DOHH2 (cell line): ENCODE data around the gene SPACA7.
"Not testable (repeated sequence)": the region's sequence is repeated elsewhere in the genome, so short reads cannot be mapped to it uniquely, and the experiment has no call there.

ENCODE experiments used
- H3F3A ChIP-seq: fragments of 200-600 bp; sonication (generic), shearing (Covaris generic); 2 replicates; pipeline ENCODE4 v1.6.0; 2016; ENCODE audit warnings: antibody characterized with exemption, mild to moderate bottlenecking; ENCODE audit not compliant: control insufficient read depth, insufficient read depth
- H3K27ac ChIP-seq: fragments of 200-600 bp; sonication (generic); 2 replicates; pipeline ENCODE4 v1.5.1; 2014; ENCODE audit warnings: low read depth, mild to moderate bottlenecking, low read length, moderate library complexity
- H3K27me3 ChIP-seq: fragments of 200-600 bp; sonication (generic); 2 replicates; pipeline ENCODE4 v1.6.1; 2014; ENCODE audit warnings: mild to moderate bottlenecking, low read length, mixed read lengths; ENCODE audit not compliant: control insufficient read depth
- H3K36me3 ChIP-seq: fragments of 200-600 bp; sonication (generic); 2 replicates; pipeline ENCODE4 v1.6.1; 2014; ENCODE audit warnings: mild to moderate bottlenecking, low read length, moderate library complexity, mixed read lengths; ENCODE audit not compliant: control insufficient read depth
- H3K4me1 ChIP-seq: fragments of 200-600 bp; sonication (generic); 2 replicates; pipeline ENCODE4 v1.6.1; 2014; ENCODE audit warnings: mild to moderate bottlenecking, low read length, mixed read lengths; ENCODE audit not compliant: control insufficient read depth
- H3K4me2 ChIP-seq: fragments of 200-600 bp; sonication (generic); 2 replicates; pipeline ENCODE4 v1.6.0; 2014; ENCODE audit warnings: mild to moderate bottlenecking, low read length, moderate library complexity
- H3K4me3 ChIP-seq: fragments of 200-600 bp; sonication (generic); 2 replicates; pipeline ENCODE4 v1.5.1; 2014; ENCODE audit warnings: mild to moderate bottlenecking, low read length, mixed read lengths
- H3K79me2 ChIP-seq: fragments of 200-600 bp; sonication (generic); 2 replicates; pipeline ENCODE4 v1.6.1; 2014; ENCODE audit warnings: mild to moderate bottlenecking, low read length, mixed read lengths; ENCODE audit not compliant: control insufficient read depth
- H3K9me2 ChIP-seq: fragments of 200-600 bp; sonication (generic); replicated peaks from 2 replicates; pipeline ENCODE4 v1.6.1; 2014; ENCODE audit warnings: mild to moderate bottlenecking, low read length, mixed read lengths; ENCODE audit not compliant: control insufficient read depth
- H3K9me3 ChIP-seq: fragments of 200-600 bp; sonication (generic); 2 replicates; pipeline ENCODE4 v1.6.1; 2014; ENCODE audit warnings: antibody characterized with exemption, low read length, mixed read lengths; ENCODE audit not compliant: control insufficient read depth, insufficient read depth
- H4K20me1 ChIP-seq: fragments of 200-600 bp; sonication (generic); 2 replicates; pipeline ENCODE4 v1.6.0; 2014; ENCODE audit warnings: low read depth, mild to moderate bottlenecking, antibody characterized with exemption, low read length, moderate library complexity; ENCODE audit not compliant: control insufficient read depth, insufficient read depth
- CTCF ChIP-seq: fragments of 200-600 bp; sonication (generic); IDR thresholded peaks from one replicate; pipeline ENCODE4 v1.5.1; 2014; ENCODE audit warnings: antibody characterized with exemption, mild to moderate bottlenecking, low read depth, low read length; ENCODE audit not compliant: poor library complexity, severe bottlenecking
- EZH2phosphoT487 ChIP-seq: fragments of 200-600 bp; sonication (generic); IDR thresholded peaks from 2 replicates; pipeline ENCODE4 v1.6.1; 2017; ENCODE audit warnings: borderline replicate concordance, mild to moderate bottlenecking, antibody characterized with exemption, low read length, moderate library complexity, mixed read lengths

Gene SPACA7

DNA sequence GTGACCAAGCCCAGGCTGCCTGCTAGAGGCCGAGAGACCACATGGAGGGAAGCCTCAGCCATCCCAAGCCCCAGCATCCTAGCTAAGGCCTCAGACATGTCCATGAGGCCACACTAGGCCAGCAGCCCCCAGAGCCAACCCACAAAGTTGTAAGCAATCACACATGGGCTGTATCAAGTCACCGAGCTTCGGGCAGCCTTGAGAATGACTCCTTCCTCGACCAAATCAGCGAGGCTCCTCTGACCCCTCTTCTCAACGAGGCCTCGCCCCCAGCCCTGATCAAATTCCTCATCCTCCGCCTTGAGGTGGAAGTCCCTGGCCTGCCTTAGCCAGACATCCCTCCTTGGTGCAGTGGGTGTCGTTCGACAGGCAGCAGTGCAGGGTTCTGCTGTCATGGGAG is 1.9 kb upstream of the SPACA7 start:
- no peaks in the 10 kb centered on the region for H3K79me2 ChIP-seq
- H3K9me2 ChIP-seq, result no peaks in the 10 kb centered on the region
- H4K20me1 ChIP-seq, result no peaks in the 10 kb centered on the region
- no peak overlapping the region for H3K27ac ChIP-seq
- H3K4me2 ChIP-seq, result no peak overlapping the region
- no peaks in the 10 kb centered on the region for H3K27me3 ChIP-seq
- TF ChIP-seq EZH2phosphoT487 (no peak), CTCF (no peak)
- 0 out of 2 replicates have a peak, but pooled peaks cover 3% of the 10 kb centered on the region for H3K4me1 ChIP-seq
- no peaks in the 10 kb centered on the region for H3K9me3 ChIP-seq
- no peak overlapping the region for H3K4me3 ChIP-seq
- no peaks in the 10 kb centered on the region for H3F3A ChIP-seq
- H3K36me3 ChIP-seq, result no peaks in the 10 kb centered on the region

- Histone ChIP-seq H3K36me3 (no peaks in the 10 kb centered on the region), H3K27ac (no peak overlapping the region), H3K9me2 (no peaks in the 10 kb centered on the region), H3F3A (no peaks in the 10 kb centered on the region), H3K4me2 (no peak overlapping the region), H4K20me1 (no peaks in the 10 kb centered on the region), H3K9me3 (no peaks in the 10 kb centered on the region), H3K4me3 (no peak overlapping the region), H3K27me3 (no peaks in the 10 kb centered on the region), H3K79me2 (no peaks in the 10 kb centered on the region), H3K4me1 (no peaks in the 10 kb centered on the region)
- TF ChIP-seq EZH2phosphoT487, result no peak
- TF ChIP-seq CTCF, result no peak
Observed at GRCh38 chr13:112391746-112392145, 15.6 kb downstream of the SPACA7 start.

DNA sequence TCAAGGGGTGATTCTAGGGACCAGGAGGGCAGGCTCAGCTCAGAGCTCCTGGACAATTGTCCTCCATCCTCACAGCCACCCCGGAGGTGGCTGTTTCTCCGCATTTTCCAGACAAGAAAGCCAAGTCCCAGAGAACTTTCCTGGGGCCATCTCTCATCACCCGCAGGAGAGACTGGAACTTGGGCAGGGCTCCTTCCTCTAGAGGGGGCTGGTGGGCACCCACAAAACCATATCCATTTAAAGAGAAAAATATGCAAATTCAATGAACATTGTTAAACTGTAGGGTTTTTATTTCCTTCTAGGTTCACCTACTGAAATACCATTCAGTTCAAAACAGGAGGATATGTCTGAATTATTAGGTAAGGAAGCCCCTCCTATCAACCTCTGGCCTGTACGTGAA is 16.6 kb downstream of the SPACA7 start:
- Histone ChIP-seq H3K4me2 (no peak overlapping the region), H3K9me2 (no peaks in the 10 kb centered on the region), H3K36me3 (no peaks in the 10 kb centered on the region), H3K9me3 (no peaks in the 10 kb centered on the region), H3K4me3 (no peak overlapping the region), H3F3A (no peaks in the 10 kb centered on the region), H3K4me1 (no peaks in the 10 kb centered on the region), H3K27me3 (no peaks in the 10 kb centered on the region), H3K79me2 (no peaks in the 10 kb centered on the region), H4K20me1 (no peaks in the 10 kb centered on the region), H3K27ac (no peak overlapping the region)
- peak; percentile 33 for TF ChIP-seq CTCF
- no peak for TF ChIP-seq EZH2phosphoT487

DNA sequence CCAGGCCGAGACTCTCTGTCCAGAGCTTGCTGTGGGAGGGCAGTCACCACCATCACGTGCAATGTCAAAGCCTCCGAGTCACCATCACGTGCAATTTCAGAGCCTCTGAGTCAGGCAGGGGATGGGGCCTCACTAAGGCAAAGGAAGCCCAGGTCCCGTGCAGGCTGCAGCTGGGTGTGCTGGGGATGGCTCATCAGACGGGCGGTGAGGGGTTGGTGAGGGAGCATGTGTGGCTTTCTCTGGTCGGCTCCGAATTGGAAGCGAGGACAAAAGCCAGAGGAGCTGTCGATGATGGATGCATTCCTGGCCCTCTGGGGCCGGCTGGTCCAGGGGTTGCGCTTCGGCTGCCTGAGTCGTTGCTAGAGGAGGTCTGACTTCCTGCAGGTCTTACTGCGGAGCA is 18.9 kb downstream of the SPACA7 start:
- H3K79me2 ChIP-seq, H3K27me3 ChIP-seq: not testable (repeated sequence)

GRCh38 chr13:112395941-112396340 is 19.8 kb downstream of the SPACA7 start:
- not testable (repeated sequence) for H3K9me2 ChIP-seq, H4K20me1 ChIP-seq, H3K27ac ChIP-seq

More for the DNA sequence above, 18.9 kb downstream of the SPACA7 start:
- H3K27ac ChIP-seq, H4K20me1 ChIP-seq, H3F3A ChIP-seq, H3K4me3 ChIP-seq, H3K4me1 ChIP-seq, H3K36me3 ChIP-seq, H3K9me2 ChIP-seq, H3K4me2 ChIP-seq, H3K9me3 ChIP-seq: not testable (repeated sequence)

More at GRCh38 chr13:112395941-112396340, 19.8 kb downstream of the SPACA7 start:
- H3K4me3 ChIP-seq, H3K4me1 ChIP-seq, H3K4me2 ChIP-seq, H3K27me3 ChIP-seq, H3K79me2 ChIP-seq, H3K9me3 ChIP-seq, H3F3A ChIP-seq, H3K36me3 ChIP-seq: not testable (repeated sequence)
